HepG2 (cell line): ENCODE results near the gene L3MBTL4. TPM values are rescaled to one million over a fixed set of nuclear protein-coding genes. Genes with fewer than 3 reads are reported as not detected.

Experiments
- AHDC1 ChIP-seq: sonication (generic); formaldehyde crosslinking; IDR thresholded peaks from 2 replicates; pipeline ENCODE4 v1.5.1; 2020; ENCODE audit warnings: mild to moderate bottlenecking, missing genetic modification reagents, borderline replicate concordance
- ARNTL ChIP-seq: sonication (generic); formaldehyde crosslinking; IDR thresholded peaks from 2 replicates; pipeline ENCODE4 v1.4.0; 2020; ENCODE audit warnings: mild to moderate bottlenecking, missing genetic modification reagents
- DRAP1 ChIP-seq: IDR thresholded peaks from 2 replicates; pipeline ENCODE4 v1.6.1; 2016; ENCODE audit warnings: missing genetic modification reagents, missing compliant biosample characterization
- GABPB1 ChIP-seq: IDR thresholded peaks from 2 replicates; pipeline ENCODE4 v1.6.1; 2016; ENCODE audit warnings: mild to moderate bottlenecking, missing genetic modification reagents, moderate library complexity, missing compliant biosample characterization
- GATAD2A ChIP-seq: IDR thresholded peaks from 2 replicates; pipeline ENCODE4 v1.6.1; 2016
- GPBP1L1 ChIP-seq: sonication (generic); formaldehyde crosslinking; IDR thresholded peaks from 2 replicates; pipeline ENCODE4 v1.5.0; 2020; ENCODE audit warnings: mild to moderate bottlenecking, missing genetic modification reagents
- KLF13 ChIP-seq: sonication (generic); formaldehyde crosslinking; IDR thresholded peaks from 2 replicates; pipeline ENCODE4 v1.4.0; 2020; ENCODE audit warnings: mild to moderate bottlenecking, missing genetic modification reagents
- MTA1 ChIP-seq: sonication (generic); formaldehyde crosslinking; IDR thresholded peaks from 2 replicates; pipeline ENCODE4 v1.4.0; 2020; ENCODE audit warnings: missing genetic modification reagents, mild to moderate bottlenecking, borderline replicate concordance
- PLSCR1 ChIP-seq: sonication (generic); formaldehyde crosslinking; IDR thresholded peaks from 2 replicates; pipeline ENCODE4 v1.5.0; 2020; ENCODE audit warnings: missing genetic modification reagents, mild to moderate bottlenecking, borderline replicate concordance
- PRPF4 ChIP-seq: fragments of 200-400 bp; formaldehyde crosslinking; IDR thresholded peaks from 2 replicates; pipeline ENCODE4 v1.6.1; 2016; ENCODE audit warnings: low read length, low read depth; ENCODE audit not compliant: poor library complexity, severe bottlenecking
- REPIN1 ChIP-seq: sonication (generic); formaldehyde crosslinking; IDR thresholded peaks from 2 replicates; pipeline ENCODE4 v1.8.0; 2022; ENCODE audit warnings: missing genetic modification reagents, low read depth, mild to moderate bottlenecking, borderline replicate concordance
- THAP11 ChIP-seq: IDR thresholded peaks from 2 replicates; pipeline ENCODE4 v1.6.1; 2016; ENCODE audit warnings: missing biosample characterization, missing genetic modification reagents
- YEATS4 ChIP-seq: sonication (generic); formaldehyde crosslinking; IDR thresholded peaks from 2 replicates; pipeline ENCODE4 v1.4.0; 2020; ENCODE audit warnings: missing genetic modification reagents, borderline replicate concordance
- ZBTB44 ChIP-seq: sonication (generic); formaldehyde crosslinking; IDR thresholded peaks from 2 replicates; pipeline ENCODE4 v1.4.0; 2020; ENCODE audit warnings: missing genetic modification reagents
- ZFP90 ChIP-seq: sonication (generic); formaldehyde crosslinking; IDR thresholded peaks from 2 replicates; pipeline ENCODE4 v1.8.0; 2022; ENCODE audit warnings: missing genetic modification reagents, mild to moderate bottlenecking, inconsistent platforms, borderline replicate concordance
- ZMAT5 ChIP-seq: sonication (generic); formaldehyde crosslinking; IDR thresholded peaks from 2 replicates; pipeline ENCODE4 v1.5.0; 2020; ENCODE audit warnings: mild to moderate bottlenecking, low read depth, missing genetic modification reagents, borderline replicate concordance
- ZNF569 ChIP-seq: sonication (generic); formaldehyde crosslinking; IDR thresholded peaks from 2 replicates; pipeline ENCODE4 v1.5.0; 2020; ENCODE audit warnings: mild to moderate bottlenecking, missing genetic modification reagents, moderate library complexity, borderline replicate concordance
- ZNF577 ChIP-seq: sonication (generic); formaldehyde crosslinking; IDR thresholded peaks from 2 replicates; pipeline ENCODE4 v1.4.0; 2020; ENCODE audit warnings: mild to moderate bottlenecking, low read depth, missing genetic modification reagents, borderline replicate concordance
- polyA plus RNA-seq, 8 experiments: library from polyadenylated mRNA; depleted of rRNA in 3 of 8; stranded (reverse) in 7 of 8; unstranded in 1 of 8; fragments of >200 nt; fragmentation: Illumina TruSeq in 4 of 8; extraction: Trizol in 4 of 8; gene quantifications; 2 replicates each; pipeline versions ENCODE4 v1.2.1 to v1.2.3, GENCODE V29; 2011 to 2016; ENCODE audit warnings: low read depth in 4 of 8, missing spikeins in 1 of 8, mixed read lengths in 1 of 8; ENCODE audit not compliant: insufficient read depth in 1 of 8
- total RNA-seq, 5 experiments: library from RNA; depleted of rRNA; stranded (reverse); fragments of >200 nt; fragmentation: Illumina TruSeq; extraction: Trizol; gene quantifications; 2 replicates each; pipeline ENCODE4 v1.2.3, GENCODE V29; 2016; ENCODE audit warnings: low read depth in 1 of 5

Gene L3MBTL4
- total and polyA plus RNA-seq, 2 of the 13 experiments (the other 11 are each of a cell fraction or from before 2014, with no cell fraction given) = 10.8 to 13.3 TPM

GRCh38 chr18:6376433-6377229, 38.1 kb downstream of the L3MBTL4 start (continued):
- TF ChIP-seq PRPF4 = no peak
- no peak for TF ChIP-seq ZNF577 (CRISPR knock-in tag)
- TF ChIP-seq PLSCR1 (CRISPR knock-in tag) = no peak
- peak; percentile 49 for TF ChIP-seq THAP11 (CRISPR knock-in tag)
- TF ChIP-seq DRAP1 (CRISPR knock-in tag) = peak; percentile 38; the same call in 1 of the 2 replicates
- no peak for TF ChIP-seq REPIN1 (CRISPR knock-in tag)
- peak; percentile 83 for TF ChIP-seq GATAD2A (CRISPR knock-in tag)
- no peak for TF ChIP-seq ZNF569 (CRISPR knock-in tag)
- TF ChIP-seq GPBP1L1 (CRISPR knock-in tag) = no peak
- TF ChIP-seq AHDC1 (CRISPR knock-in tag) = peak; percentile 86; the same call in 1 of the 2 replicates
- no peak for TF ChIP-seq YEATS4 (CRISPR knock-in tag)
- TF ChIP-seq ARNTL (CRISPR knock-in tag) = no peak
- no peak for TF ChIP-seq ZBTB44
- no peak for TF ChIP-seq ZMAT5
- TF ChIP-seq KLF13 (CRISPR knock-in tag) = no peak
- peak; percentile 24; the same call in 1 of the 2 replicates for TF ChIP-seq GABPB1
- no peak for TF ChIP-seq MTA1 (CRISPR knock-in tag)
- TF ChIP-seq ZFP90 (CRISPR knock-in tag) = no peak
